Superior temporal gyrus (tissue), 1 donor: ENCODE measurements around the gene CHST14.

Experiments
- DNase-seq: peaks from one replicate; pipeline ENCODE4 v3.0.0-alpha.2; 2016; ENCODE audit errors: extremely low spot score

The CHST14 gene

GRCh38 chr15:40461958-40462357, 8.8 kb upstream of the CHST14 start:
- no peak for DNase-seq

- no peak for DNase-seq
Measured at GRCh38 chr15:40463279-40463678, 7.5 kb upstream of the CHST14 start.

GRCh38 chr15:40463886-40464545, 6.8 kb upstream of the CHST14 start:
- no peak for DNase-seq

- DNase-seq, result no peak
Measured at GRCh38 chr15:40464595-40465185, 6.1 kb upstream of the CHST14 start.

GRCh38 chr15:40465939-40466338, 4.8 kb upstream of the CHST14 start:
- no peak for DNase-seq

GRCh38 chr15:40466426-40467260, 4.1 kb upstream of the CHST14 start:
- DNase-seq, result no peak

- no peak for DNase-seq
Measured at GRCh38 chr15:40467261-40467615, 3.5 kb upstream of the CHST14 start.

GRCh38 chr15:40468898-40469331, 1.9 kb upstream of the CHST14 start:
- no peak for DNase-seq

- no peak for DNase-seq
Measured at GRCh38 chr15:40469776-40470390, 901 bp upstream of the CHST14 start.

GRCh38 chr15:40471105-40471807, 472 bp downstream of the CHST14 start:
- DNase-seq, result no peak

GRCh38 chr15:40471808-40472150, 995 bp downstream of the CHST14 start:
- no peak for DNase-seq

- no peak for DNase-seq
Measured at GRCh38 chr15:40472171-40472727, 1.5 kb downstream of the CHST14 start.

GRCh38 chr15:40474581-40474980, 3.8 kb downstream of the CHST14 start:
- DNase-seq, result no peak

GRCh38 chr15:40477642-40478327, 7.0 kb downstream of the CHST14 start:
- DNase-seq, result no peak

GRCh38 chr15:40479024-40479423, 8.2 kb downstream of the CHST14 start:
- DNase-seq, result no peak

- DNase-seq, result no peak
Measured at GRCh38 chr15:40481341-40482074, 10.7 kb downstream of the CHST14 start.

- DNase-seq, result no peak
Measured at GRCh38 chr15:40483919-40484318, 13.1 kb downstream of the CHST14 start.

- DNase-seq, result no peak
Measured at GRCh38 chr15:40486066-40486770, 15.4 kb downstream of the CHST14 start.

- DNase-seq, result no peak
Measured at GRCh38 chr15:40487816-40488682, 17.3 kb downstream of the CHST14 start.
